Measurements from ENCODE around the gene EFHD2. TPM values are rescaled to one million over a fixed set of nuclear protein-coding genes. Genes with fewer than 3 reads are reported as not detected.

Gene EFHD2
- total and polyA plus RNA-seq, 2 of the 8 experiments (the other 6 are each of a cell fraction or from before 2014, with no cell fraction given): 24.4 to 25.1 TPM

DNA sequence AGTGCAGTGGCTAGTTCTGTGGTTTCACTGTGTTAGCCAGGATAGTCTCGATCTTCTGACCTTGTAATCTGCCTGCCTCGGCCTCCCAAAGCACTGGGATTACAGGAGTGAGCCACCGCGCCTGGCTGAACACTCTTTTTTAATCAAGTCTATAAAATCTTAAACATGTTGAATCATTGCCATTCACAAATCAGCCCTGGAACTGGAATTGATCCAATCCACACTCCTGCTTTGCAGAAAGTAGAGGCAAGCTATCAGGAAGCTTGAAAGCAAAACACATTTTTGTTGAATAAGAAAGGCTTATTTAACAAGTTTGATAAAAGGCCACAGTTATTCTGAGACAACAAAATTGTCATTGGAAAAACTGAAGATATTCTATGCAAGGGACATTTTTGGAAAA lies 18.3 kb upstream of the EFHD2 start:
- WGBS, 2 experiments (ENCODE audit: extremely low coverage in 1 of 2, insufficient coverage in 1 of 2, insufficient read length in 1 of 2, insufficient replicate concordance in 2 of 2, low coverage in 1 of 2, low lambda C conversion rate in 2 of 2, missing lambda C conversion rate in 1 of 2): 90% methylated on average over 4 of the region's 4 CpGs; no CpG with 5 or more reads in 1 of the 2 experiments
- H3K4me1 ChIP-seq (replicated peaks in 1 of 4; ENCODE audit: control insufficient read depth in 3 of 4, insufficient read depth in 4 of 4, low read length in 3 of 4): peaks cover 7 to 12% (median 8%) of the 10 kb centered on the region in 4 experiments
- H3K18ac ChIP-seq (ENCODE audit: extremely low read depth, low read length): no peak overlapping the region
- H3K27me3 ChIP-seq (replicated peaks in 1 of 4; ENCODE audit: control insufficient read depth in 3 of 4, extremely low read depth in 1 of 4, insufficient read depth in 3 of 4, low read length in 3 of 4): peaks cover 0 to 14% (median 7%) of the 10 kb centered on the region in 4 experiments; a peak in 5 of 7 replicates
- H2AK5ac ChIP-seq (ENCODE audit: low read depth, low read length): no peak overlapping the region
- no peak overlapping the region for H4K5ac ChIP-seq (ENCODE audit: insufficient read length, low read depth, low read length)
- no peak overlapping the region for H3K4me2 ChIP-seq (ENCODE audit: insufficient read depth in 1 of 2, low read depth in 2 of 2, low read length in 2 of 2)
- no peaks in the 10 kb centered on the region for H3K9me3 ChIP-seq (ENCODE audit: insufficient read depth in 2 of 2, low read depth in 1 of 2, low read length in 1 of 2)
- no peak overlapping the region for H2BK15ac ChIP-seq (ENCODE audit: low read length)
- no peak overlapping the region for H2BK5ac ChIP-seq (ENCODE audit: low read depth, low read length)
- H3K79me2 ChIP-seq (ENCODE audit: control insufficient read depth in 1 of 2, insufficient read depth in 2 of 2, low read length in 2 of 2): no peaks in the 10 kb centered on the region
- H3K14ac ChIP-seq (ENCODE audit: insufficient read length): no peak overlapping the region
- no peak overlapping the region for H3K9ac ChIP-seq (replicated peaks in 1 of 4; ENCODE audit: extremely low read depth in 1 of 4, low read depth in 3 of 4, low read length in 3 of 4)
- CTCF ChIA-PET (ENCODE audit: partially characterized antibody): interaction anchor here (0.6 to 2.5 kb wide), 9 partner anchors 9 to 456 kb away, joined by 3 to 12 read pairs (median 5); partner anchors contain the start of gene SPEN
- H3K56ac ChIP-seq (replicated peaks; ENCODE audit: insufficient read length, low read depth, low read length): no peak overlapping the region
- no peaks in the 10 kb centered on the region for H3K36me3 ChIP-seq (ENCODE audit: control insufficient read depth in 2 of 4, insufficient read depth in 4 of 4, low read length in 3 of 4)
- H4K20me1 ChIP-seq (replicated peaks in 1 of 2; ENCODE audit: control insufficient read depth in 1 of 2, insufficient read depth in 2 of 2, low read length in 2 of 2): no peaks in the 10 kb centered on the region
- H2BK120ac ChIP-seq (replicated peaks; ENCODE audit: low read depth, low read length): no peak overlapping the region
- no peak overlapping the region for H2BK12ac ChIP-seq (ENCODE audit: low read depth, low read length)
- DNase-seq (ENCODE audit: low read depth in 1 of 2, low spot score in 2 of 2) (no peak), FAIRE-seq (no peak)
- H3K23ac ChIP-seq (ENCODE audit: insufficient read length): no peak overlapping the region
- POLR2A ChIA-PET (ENCODE audit: partially characterized antibody): no interaction called here
- no peak overlapping the region for H2BK20ac ChIP-seq (ENCODE audit: low read length)
- H4K8ac ChIP-seq (ENCODE audit: extremely low read depth, insufficient read depth, low read length): no peak overlapping the region
- no peak overlapping the region for H3K4me3 ChIP-seq (ENCODE audit: extremely low read depth in 1 of 4, insufficient read depth in 2 of 4, low read depth in 3 of 4, low read length in 4 of 4)
- H3K4ac ChIP-seq (replicated peaks; ENCODE audit: insufficient read length, low read depth, low read length): no peak overlapping the region
- H3K27ac ChIP-seq (ENCODE audit: low read depth, low read length): no peak overlapping the region
- H2AFZ ChIP-seq (ENCODE audit: low read length): no peak overlapping the region
- H3K79me1 ChIP-seq (ENCODE audit: low read depth, low read length): no peaks in the 10 kb centered on the region
- no peak overlapping the region for H4K91ac ChIP-seq (replicated peaks; ENCODE audit: insufficient read length, low read length)
- H3K23me2 ChIP-seq (ENCODE audit: low read depth, low read length): no peaks in the 10 kb centered on the region; the same call in 1 of the 2 replicates
- TF ChIP-seq JUND (IDR thresholded peaks at IDR 0.05; ENCODE audit: low read length) (no peak), BACH1 (IDR thresholded peaks at IDR 0.05; ENCODE audit: low read length) (no peak), RNF2 (IDR thresholded peaks at IDR 0.05; ENCODE audit: borderline replicate concordance, low read depth, low read length, missing control alignments, poor library complexity, severe bottlenecking) (no peak), POU5F1 (IDR thresholded peaks at IDR 0.05; ENCODE audit: low read depth, low read length) (no peak), BRCA1 (IDR thresholded peaks at IDR 0.05; ENCODE audit: low read depth, low read length) (no peak), NRF1 (IDR thresholded peaks at IDR 0.05; ENCODE audit: low read depth, low read length) (no peak), SP1 (IDR thresholded peaks at IDR 0.05; ENCODE audit: low read depth, low read length) (no peak), GTF2F1 (IDR thresholded peaks at IDR 0.05; ENCODE audit: borderline replicate concordance, low read depth, low read length) (no peak), RAD21 (IDR thresholded peaks at IDR 0.05 in 1 of 2, conservative IDR thresholded peaks at IDR 0.05 in 1 of 2; ENCODE audit: low read depth in 2 of 2, low read length in 2 of 2) (no peak), EP300 (IDR thresholded peaks at IDR 0.05; ENCODE audit: borderline replicate concordance in 1 of 2, low read depth in 2 of 2, low read length in 2 of 2) (no peak), TEAD4 (IDR thresholded peaks at IDR 0.05; ENCODE audit: low read depth, low read length) (no peak), GABPA (IDR thresholded peaks at IDR 0.05; ENCODE audit: borderline replicate concordance, insufficient read depth, low read length) (no peak), ZNF274 (IDR thresholded peaks at IDR 0.05; ENCODE audit: borderline replicate concordance, extremely low read depth, low read length) (no peak), SP2 (IDR thresholded peaks at IDR 0.05; ENCODE audit: low read length) (no peak), CHD2 (IDR thresholded peaks at IDR 0.05; ENCODE audit: low read length) (no peak)

Measured in H1 (cell line).